Peyer's patch (tissue), 4 donors: Measurements from ENCODE around the gene CDK7.

ENCODE experiments used
- CTCF ChIP-seq, 6 experiments: fragments of 450-650 bp in 4 of 6; fragments of 200-600 bp in 2 of 6; sonication (generic) in 1 of 6; IDR thresholded peaks; one replicate each; pipeline ENCODE4 v1.5.1; 2017 to 2019; ENCODE audit warnings: antibody characterized with exemption in 6 of 6, mild to moderate bottlenecking in 3 of 6, moderate library complexity in 1 of 6
- POLR2A ChIP-seq, 2 donors: fragments of 450-650 bp; IDR thresholded peaks; one replicate each; pipeline ENCODE4 v1.5.1; 2017; ENCODE audit warnings: antibody characterized with exemption in 2 of 2, mild to moderate bottlenecking in 2 of 2, moderate library complexity in 2 of 2

GRCh38 chr5:69245031-69245430 is 10.3 kb downstream of the CDK7 start:
- no peak for TF ChIP-seq CTCF (IDR thresholded peaks at IDR 0.05)
- no peak for TF ChIP-seq POLR2A (IDR thresholded peaks at IDR 0.05)
